ENCODE results near the gene GAB1. TPM values are rescaled to one million over a fixed set of nuclear protein-coding genes. Genes with fewer than 3 reads are reported as not detected.

Gene GAB1
- total RNA-seq, 1 donor from 2014 or later: 14.9 TPM

GRCh38 chr4:143369552-143369951 lies 32.9 kb downstream of the GAB1 start:
- no peak for TF ChIP-seq CTCF (IDR thresholded peaks at IDR 0.05; ENCODE audit: insufficient read depth, low read length, poor library complexity, severe bottlenecking)
- Histone ChIP-seq H3K36me3 (ENCODE audit: control insufficient read depth, insufficient read depth, low read length) (no peaks in the 10 kb centered on the region), H3K27me3 (ENCODE audit: control insufficient read depth, insufficient read depth, low read length) (no peaks in the 10 kb centered on the region), H3K4me3 (ENCODE audit: low read depth, low read length) (no peak overlapping the region)
- DNase-seq (ENCODE audit: low read depth): no peak

- Histone ChIP-seq H3K36me3 (ENCODE audit: control insufficient read depth, insufficient read depth, low read length) (no peaks in the 10 kb centered on the region), H3K4me3 (ENCODE audit: low read depth, low read length) (no peak overlapping the region), H3K27me3 (ENCODE audit: control insufficient read depth, insufficient read depth, low read length) (no peaks in the 10 kb centered on the region)
- no peak for TF ChIP-seq CTCF (IDR thresholded peaks at IDR 0.05; ENCODE audit: insufficient read depth, low read length, poor library complexity, severe bottlenecking)
- no peak for DNase-seq (ENCODE audit: low read depth)
These were observed 35.6 kb downstream of the GAB1 start for GRCh38 chr4:143372093-143372915.

GRCh38 chr4:143374255-143374654 lies 37.6 kb downstream of the GAB1 start:
- Histone ChIP-seq H3K27me3 (ENCODE audit: control insufficient read depth, insufficient read depth, low read length) (no peaks in the 10 kb centered on the region), H3K4me3 (ENCODE audit: low read depth, low read length) (no peak overlapping the region), H3K36me3 (ENCODE audit: control insufficient read depth, insufficient read depth, low read length) (no peaks in the 10 kb centered on the region)
- no peak for DNase-seq (ENCODE audit: low read depth)
- no peak for TF ChIP-seq CTCF (IDR thresholded peaks at IDR 0.05; ENCODE audit: insufficient read depth, low read length, poor library complexity, severe bottlenecking)

- no peak for DNase-seq (ENCODE audit: low read depth)
- TF ChIP-seq CTCF (IDR thresholded peaks at IDR 0.05; ENCODE audit: insufficient read depth, low read length, poor library complexity, severe bottlenecking): no peak
- Histone ChIP-seq H3K27me3 (ENCODE audit: control insufficient read depth, insufficient read depth, low read length) (no peaks in the 10 kb centered on the region), H3K4me3 (ENCODE audit: low read depth, low read length) (no peak overlapping the region), H3K36me3 (ENCODE audit: control insufficient read depth, insufficient read depth, low read length) (no peaks in the 10 kb centered on the region)
These were observed 38.1 kb downstream of the GAB1 start for GRCh38 chr4:143374771-143375170.

- no peak for DNase-seq (ENCODE audit: low read depth)
- H3K27me3 ChIP-seq (ENCODE audit: control insufficient read depth, insufficient read depth, low read length): no peaks in the 10 kb centered on the region
- no peak overlapping the region for H3K4me3 ChIP-seq (ENCODE audit: low read depth, low read length)
- H3K36me3 ChIP-seq (ENCODE audit: control insufficient read depth, insufficient read depth, low read length): no peaks in the 10 kb centered on the region
- peak; percentile 55 for TF ChIP-seq CTCF (IDR thresholded peaks at IDR 0.05; ENCODE audit: insufficient read depth, low read length, poor library complexity, severe bottlenecking)
These were observed 38.8 kb downstream of the GAB1 start for GRCh38 chr4:143375326-143376073.

Data from kidney epithelial cell (primary cell).